GM23248 (cell line): ENCODE data around the gene ME2. TPM values are rescaled to one million over a fixed set of nuclear protein-coding genes. Genes with fewer than 3 reads are reported as not detected.

ENCODE experiments used
- DNase-seq: peaks from one replicate; pipeline ENCODE4 v3.0.0-alpha.2; 2015
- H2AFZ ChIP-seq: fragments of 200-600 bp; sonication (generic); 2 replicates; pipeline ENCODE4 v1.6.1; 2016; ENCODE audit warnings: antibody characterized with exemption
- H3F3A ChIP-seq: fragments of 200-600 bp; sonication (generic); 2 replicates; pipeline ENCODE4 v1.6.1; 2016; ENCODE audit warnings: mild to moderate bottlenecking, antibody characterized with exemption, mixed run types; ENCODE audit not compliant: insufficient read depth
- H3K27ac ChIP-seq: fragments of 200-600 bp; sonication (generic); 2 replicates; pipeline ENCODE4 v1.5.1; 2016; ENCODE audit warnings: mild to moderate bottlenecking
- H3K27me3 ChIP-seq: fragments of 200-600 bp; sonication (generic); replicated peaks from 2 replicates; pipeline ENCODE4 v1.6.1; 2016; ENCODE audit warnings: mild to moderate bottlenecking; ENCODE audit not compliant: insufficient read depth
- H3K36me3 ChIP-seq: fragments of 200-600 bp; sonication (generic); 2 replicates; pipeline ENCODE4 v1.6.1; 2016; ENCODE audit warnings: low read depth, mild to moderate bottlenecking
- H3K4me1 ChIP-seq: fragments of 200-600 bp; sonication (generic); 2 replicates; pipeline ENCODE4 v1.6.1; 2016; ENCODE audit warnings: mild to moderate bottlenecking; ENCODE audit not compliant: insufficient read depth
- H3K4me2 ChIP-seq: fragments of 200-600 bp; sonication (generic); one replicate; pipeline ENCODE4 v1.6.1; 2016; ENCODE audit warnings: mild to moderate bottlenecking; ENCODE audit not compliant: unreplicated experiment
- H3K4me3 ChIP-seq: fragments of 200-600 bp; sonication (generic); 2 replicates; pipeline ENCODE4 v1.5.1; 2016; ENCODE audit warnings: mild to moderate bottlenecking
- H3K79me2 ChIP-seq: fragments of 200-600 bp; sonication (generic); 2 replicates; pipeline ENCODE4 v1.6.1; 2016; ENCODE audit warnings: mild to moderate bottlenecking; ENCODE audit not compliant: insufficient read depth
- H3K9ac ChIP-seq: fragments of 200-600 bp; sonication (generic); 2 replicates; pipeline ENCODE4 v1.6.1; 2016; ENCODE audit warnings: mild to moderate bottlenecking
- H3K9me2 ChIP-seq: fragments of 200-600 bp; sonication (generic); 2 replicates; pipeline ENCODE4 v1.6.1; 2016; ENCODE audit warnings: mixed run types, mild to moderate bottlenecking, moderate library complexity; ENCODE audit not compliant: insufficient read depth
- H3K9me3 ChIP-seq: fragments of 200-600 bp; sonication (generic); one replicate; pipeline ENCODE4 v1.6.1; 2017; ENCODE audit warnings: low read depth
- H4K20me1 ChIP-seq: fragments of 200-600 bp; sonication (generic); 2 replicates; pipeline ENCODE4 v1.6.0; 2016; ENCODE audit not compliant: insufficient read depth
- EZH2 ChIP-seq: fragments of 200-600 bp; sonication (generic); IDR thresholded peaks from 2 replicates; pipeline ENCODE4 v1.6.1; 2018; ENCODE audit warnings: antibody characterized with exemption, mild to moderate bottlenecking; ENCODE audit not compliant: insufficient read depth, poor library complexity, severe bottlenecking
- EZH2phosphoT487 ChIP-seq: fragments of 200-600 bp; sonication (generic); IDR thresholded peaks from 2 replicates; pipeline ENCODE4 v1.6.1; 2018; ENCODE audit warnings: antibody characterized with exemption, moderate library complexity, mild to moderate bottlenecking, low read depth; ENCODE audit not compliant: insufficient read depth
- WGBS, 2 experiments: methylation state at CpG; one replicate each; pipeline ENCODE4 v1.1.6; 2015 to 2017; ENCODE audit warnings: low lambda C conversion rate in 2 of 2, low coverage in 1 of 2; ENCODE audit errors: missing lambda C conversion rate in 2 of 2; 5-methylcytosine and 5-hydroxymethylcytosine counted together
- in situ Hi-C: fragments of 300-500 bp; cut with MboI; formaldehyde crosslinking; loops from 2 replicates; pipeline ENCODE4 v1.15.0; 2020
- polyA plus RNA-seq: library from polyadenylated mRNA; unstranded; fragments of >200 nt; fragmentation: Nextera tagmentation; extraction: Ambion mirVana; gene quantifications from 2 replicates; pipeline ENCODE4 v1.2.1, GENCODE V29; 2016
- total RNA-seq: library from RNA; depleted of rRNA; stranded (reverse); fragments of >200 nt; shearing (Covaris generic); gene quantifications from 2 replicates; pipeline ENCODE4 v1.2.3, GENCODE V29; 2014

The ME2 gene
- total and polyA plus RNA-seq, 2 experiments from 2014 or later: 24.1 to 32.2 TPM

DNA sequence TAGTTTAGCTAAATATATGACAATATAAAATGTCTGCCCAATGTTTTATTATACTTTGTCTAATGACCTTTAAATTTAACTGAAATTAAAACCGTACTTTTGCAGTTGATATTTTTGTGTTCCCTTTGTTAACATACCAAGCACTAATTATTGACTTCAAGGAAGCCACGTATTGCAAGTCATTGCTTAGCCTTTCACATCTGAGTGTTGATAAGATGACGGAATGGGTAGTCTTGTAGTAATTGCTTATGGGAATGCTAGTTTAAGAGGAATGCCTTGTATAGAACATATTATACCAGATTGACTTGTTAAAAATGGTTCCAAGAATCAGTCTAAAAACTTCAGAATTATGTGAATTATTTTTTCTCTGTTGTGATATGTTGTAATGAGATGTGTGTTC is 74.9 kb downstream of the ME2 start:
- Histone ChIP-seq H3K4me2 (no peak overlapping the region), H4K20me1 (no peaks in the 10 kb centered on the region), H3K9me2 (no peaks in the 10 kb centered on the region), H3K4me3 (no peak overlapping the region), H2AFZ (no peak overlapping the region), H3K9me3 (no peaks in the 10 kb centered on the region), H3K36me3 (no peaks in the 10 kb centered on the region), H3K27ac (no peak overlapping the region), H3K9ac (no peak overlapping the region), H3F3A (no peaks in the 10 kb centered on the region), H3K79me2 (no peaks in the 10 kb centered on the region), H3K4me1 (no peaks in the 10 kb centered on the region), H3K27me3 (no peaks in the 10 kb centered on the region; the same call in 1 of the 2 replicates)
- TF ChIP-seq EZH2 (no peak), EZH2phosphoT487 (no peak)
- DNase-seq: no peak
- in situ Hi-C loops: no loop called here
- 64 to 65% methylated on average over 3 of the region's 3 CpGs for WGBS, 2 experiments

DNA sequence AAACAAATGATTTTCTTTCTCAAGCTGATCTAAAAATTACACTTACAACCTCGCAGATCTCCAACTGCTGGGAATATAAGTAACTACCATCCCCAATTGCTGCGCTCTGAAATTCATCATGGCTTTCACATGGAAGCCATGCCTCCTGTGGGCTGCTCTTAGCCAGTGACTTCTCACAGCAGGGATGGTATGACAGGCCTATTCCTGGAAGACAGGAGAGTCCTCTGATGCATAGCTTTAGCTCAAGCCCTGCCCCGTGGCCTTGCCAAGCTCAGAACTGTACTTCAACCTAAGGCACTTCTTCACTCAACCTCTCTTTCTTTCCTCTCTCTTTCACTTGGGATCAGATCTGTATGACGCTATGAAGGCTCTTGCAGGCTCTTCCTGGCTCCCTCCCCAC is 76.3 kb downstream of the ME2 start:
- Histone ChIP-seq H3K4me2 (no peak overlapping the region), H3K9ac (no peak overlapping the region), H4K20me1 (no peaks in the 10 kb centered on the region), H3K27ac (no peak overlapping the region), H3K9me2 (no peaks in the 10 kb centered on the region), H3K9me3 (no peaks in the 10 kb centered on the region), H3K4me3 (no peak overlapping the region), H3K36me3 (no peaks in the 10 kb centered on the region), H3K4me1 (no peaks in the 10 kb centered on the region), H3K79me2 (no peaks in the 10 kb centered on the region), H2AFZ (no peak overlapping the region), H3K27me3 (no peaks in the 10 kb centered on the region; the same call in 1 of the 2 replicates), H3F3A (no peaks in the 10 kb centered on the region)
- in situ Hi-C loops: no loop called here
- TF ChIP-seq EZH2 (no peak), EZH2phosphoT487 (no peak)
- DNase-seq: no peak
- WGBS, 2 experiments: 81 to 86% methylated on average over 4 of the region's 4 CpGs

DNA sequence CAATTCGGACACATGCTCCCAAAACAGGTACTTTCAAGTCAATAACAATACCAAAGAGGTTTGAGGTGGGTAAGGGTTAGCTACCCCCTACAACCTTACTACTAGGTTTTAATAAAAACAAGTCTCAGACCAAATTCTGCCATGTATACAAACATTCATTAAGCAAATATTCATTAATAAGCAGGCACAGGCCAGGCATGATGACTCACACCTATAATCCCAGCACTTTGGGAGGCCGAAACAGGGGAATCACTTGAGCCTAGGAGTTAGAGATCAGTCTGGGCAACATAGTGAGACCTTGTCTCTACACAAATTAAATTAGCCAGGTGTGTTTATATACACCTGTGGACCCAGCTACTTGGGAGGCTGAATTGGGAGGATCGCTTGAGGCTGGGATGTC is 77.2 kb downstream of the ME2 start:
- Histone ChIP-seq H4K20me1 (no peaks in the 10 kb centered on the region), H3K9ac (no peak overlapping the region), H3K4me1 (no peaks in the 10 kb centered on the region), H3K9me3 (no peaks in the 10 kb centered on the region), H3K36me3 (no peaks in the 10 kb centered on the region), H3K4me3 (no peak overlapping the region), H3K4me2 (no peak overlapping the region), H3K27ac (no peak overlapping the region), H3K27me3 (no peaks in the 10 kb centered on the region; the same call in 1 of the 2 replicates), H3K9me2 (no peaks in the 10 kb centered on the region), H3F3A (no peaks in the 10 kb centered on the region), H3K79me2 (no peaks in the 10 kb centered on the region), H2AFZ (no peak overlapping the region)
- DNase-seq: peak; percentile 9
- in situ Hi-C loops: no loop called here
- 86 to 88% methylated on average over 3 of the region's 3 CpGs for WGBS, 2 experiments
- TF ChIP-seq EZH2: no peak
- no peak for TF ChIP-seq EZH2phosphoT487

- 41 to 53% methylated on average over 1 of the region's 1 CpG for WGBS, 2 experiments
- TF ChIP-seq EZH2phosphoT487: no peak
- no peak for TF ChIP-seq EZH2
- Histone ChIP-seq H3K79me2 (no peaks in the 10 kb centered on the region), H3K9ac (no peak overlapping the region), H4K20me1 (no peaks in the 10 kb centered on the region), H2AFZ (no peak overlapping the region), H3K27me3 (no peaks in the 10 kb centered on the region; the same call in 1 of the 2 replicates), H3K27ac (no peak overlapping the region), H3K36me3 (no peaks in the 10 kb centered on the region), H3K4me2 (no peak overlapping the region), H3K9me3 (no peaks in the 10 kb centered on the region), H3F3A (no peaks in the 10 kb centered on the region), H3K4me1 (no peaks in the 10 kb centered on the region), H3K9me2 (no peaks in the 10 kb centered on the region), H3K4me3 (no peak overlapping the region)
- in situ Hi-C loops: no loop called here
- DNase-seq: peak; percentile 25
Observed at GRCh38 chr18:50961974-50962373, 83.1 kb downstream of the ME2 start.
